ENCODE results near the gene NPB.
"Not testable (repeated sequence)": the region's sequence is repeated elsewhere in the genome, so short reads cannot be mapped to it uniquely, and the experiment has no call there.

Gene NPB

DNA sequence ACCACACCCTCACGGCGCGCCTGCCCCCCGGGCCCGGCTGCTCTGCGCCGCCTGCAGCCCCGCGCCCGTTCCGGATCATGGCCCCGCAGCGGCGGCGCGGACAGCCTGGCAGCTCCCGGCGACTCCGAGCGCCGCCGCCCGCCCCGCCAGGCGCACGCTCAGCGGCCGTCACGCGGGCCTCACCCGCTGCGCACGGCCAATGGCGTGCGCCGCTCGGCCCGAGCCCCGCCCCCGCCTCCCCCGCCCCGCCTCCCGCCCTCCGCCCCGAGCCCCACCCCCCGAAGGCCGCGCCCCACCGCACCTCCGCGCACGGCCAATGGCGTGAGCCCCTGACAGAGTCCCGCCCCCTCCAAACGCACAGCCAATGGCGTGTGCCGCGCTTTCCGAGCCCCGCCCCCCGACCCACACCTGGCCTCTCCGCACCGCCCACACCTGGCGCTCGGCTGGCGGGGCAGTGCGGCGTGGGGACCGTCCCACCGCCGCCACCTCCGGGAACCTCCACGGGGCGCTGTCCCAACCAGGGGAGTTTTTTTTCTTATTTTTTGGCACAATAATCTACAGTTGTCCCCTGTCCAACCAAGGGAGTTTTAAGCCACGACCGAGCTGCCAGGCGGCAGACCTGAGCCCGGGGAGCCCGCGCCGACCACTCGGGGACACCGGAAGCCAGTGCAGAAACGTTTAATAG, 9.4 kb downstream of the NPB start, which contains the start of gene PCYT2:
Gene PCYT2 (minus strand): TSS at position 123 of the 685 bp plus-strand sequence. CDS start 44 bp downstream, at position 79.
- H3K4me2 ChIP-seq (ENCODE audit: low read length), result peak within 1 kb of the TSS; percentile 100
- peaks cover 58% of the 10 kb centered on the region for H3K36me3 ChIP-seq (ENCODE audit: insufficient read depth, low read length)
- H3K9me3 ChIP-seq (replicated peaks; ENCODE audit: low read length), result no peaks in the 10 kb centered on the region
- H3K9ac ChIP-seq (ENCODE audit: low read depth, low read length), result peak within 1 kb of the TSS; percentile 81
- peaks cover 11% of the 10 kb centered on the region for H3K4me1 ChIP-seq (ENCODE audit: control insufficient read depth, insufficient read depth, low read length)
- H3K27me3 ChIP-seq (ENCODE audit: control insufficient read depth, insufficient read depth, low read length), result no peaks in the 10 kb centered on the region
- peak within 1 kb of the TSS; percentile 95 for H3K4me3 ChIP-seq (ENCODE audit: low read length)

GRCh38 chr17:81911969-81912368, 9.9 kb downstream of the NPB start:
- no peaks in the 10 kb centered on the region for H3K9me3 ChIP-seq (replicated peaks; ENCODE audit: low read length)
- no peaks in the 10 kb centered on the region for H3K27me3 ChIP-seq (ENCODE audit: control insufficient read depth, insufficient read depth, low read length)
- H3K4me2 ChIP-seq (ENCODE audit: low read length), result peak overlapping the region; percentile 60
- peaks cover 54% of the 10 kb centered on the region for H3K36me3 ChIP-seq (ENCODE audit: insufficient read depth, low read length)
- H3K4me3 ChIP-seq (ENCODE audit: low read length), result no peak overlapping the region
- H3K9ac ChIP-seq (ENCODE audit: low read depth, low read length), result no peak overlapping the region
- peaks cover 14% of the 10 kb centered on the region for H3K4me1 ChIP-seq (ENCODE audit: control insufficient read depth, insufficient read depth, low read length)

- Histone ChIP-seq H3K4me3 (ENCODE audit: low read length) (no peak overlapping the region), H3K36me3 (ENCODE audit: insufficient read depth, low read length) (peaks cover 47% of the 10 kb centered on the region), H3K9ac (ENCODE audit: low read depth, low read length) (no peak overlapping the region), H3K27me3 (ENCODE audit: control insufficient read depth, insufficient read depth, low read length) (no peaks in the 10 kb centered on the region), H3K4me2 (ENCODE audit: low read length) (no peak overlapping the region), H3K9me3 (replicated peaks; ENCODE audit: low read length) (no peaks in the 10 kb centered on the region), H3K4me1 (ENCODE audit: control insufficient read depth, insufficient read depth, low read length) (peaks cover 19% of the 10 kb centered on the region)
Measured at GRCh38 chr17:81912441-81913309, 10.6 kb downstream of the NPB start.

- H3K9ac ChIP-seq (ENCODE audit: low read depth, low read length), result no peak overlapping the region
- H3K27me3 ChIP-seq (ENCODE audit: control insufficient read depth, insufficient read depth, low read length), result no peaks in the 10 kb centered on the region
- no peak overlapping the region for H3K4me2 ChIP-seq (ENCODE audit: low read length)
- H3K4me1 ChIP-seq (ENCODE audit: control insufficient read depth, insufficient read depth, low read length), result peaks cover 19% of the 10 kb centered on the region
- H3K36me3 ChIP-seq (ENCODE audit: insufficient read depth, low read length), result peaks cover 46% of the 10 kb centered on the region
- no peaks in the 10 kb centered on the region for H3K9me3 ChIP-seq (replicated peaks; ENCODE audit: low read length)
- no peak overlapping the region for H3K4me3 ChIP-seq (ENCODE audit: low read length)
Measured at GRCh38 chr17:81913394-81914102, 11.5 kb downstream of the NPB start.

DNA sequence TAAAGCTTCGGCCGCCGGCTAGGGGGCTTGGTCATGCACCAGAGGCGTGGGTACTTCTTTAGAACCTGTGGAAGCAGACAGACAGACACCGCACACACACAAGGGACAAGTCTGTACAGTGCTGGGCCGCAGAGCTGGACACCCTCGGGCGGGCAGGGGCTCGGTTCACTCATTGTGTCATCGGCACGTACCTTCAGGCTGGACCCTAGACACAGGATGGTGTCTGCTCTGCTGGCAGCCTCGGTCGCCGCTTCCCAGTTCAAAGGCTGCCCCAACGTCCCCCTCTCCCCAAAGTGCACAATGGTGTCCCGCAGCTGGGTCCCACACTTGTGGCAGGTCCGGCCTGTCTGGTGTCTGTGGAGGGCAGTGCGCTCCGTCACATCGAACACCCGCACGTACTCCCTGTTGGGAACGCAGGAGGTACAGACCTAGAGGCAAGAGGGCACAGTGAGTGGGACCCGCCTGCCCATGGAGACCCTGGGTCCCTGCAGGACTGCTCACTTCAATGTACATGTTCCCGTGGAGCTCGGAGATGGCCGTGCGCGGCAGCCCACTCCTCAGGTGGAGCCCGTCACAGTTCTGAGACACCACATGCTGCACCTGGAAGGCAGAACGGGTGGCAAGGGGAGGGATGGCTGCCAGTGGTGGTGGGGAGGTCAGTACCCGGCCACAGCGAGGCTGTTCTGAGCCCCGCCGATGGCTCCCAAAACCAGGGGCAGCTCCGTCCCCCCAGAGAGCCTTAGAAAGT, 12.2 kb downstream of the NPB start:
- Histone ChIP-seq H3K9ac (ENCODE audit: low read depth, low read length) (no peak overlapping the region), H3K36me3 (ENCODE audit: insufficient read depth, low read length) (peaks cover 51% of the 10 kb centered on the region), H3K27me3 (ENCODE audit: control insufficient read depth, insufficient read depth, low read length) (no peaks in the 10 kb centered on the region), H3K4me2 (ENCODE audit: low read length) (no peak overlapping the region), H3K4me3 (ENCODE audit: low read length) (no peak overlapping the region), H3K9me3 (replicated peaks; ENCODE audit: low read length) (no peaks in the 10 kb centered on the region), H3K4me1 (ENCODE audit: control insufficient read depth, insufficient read depth, low read length) (peaks cover 19% of the 10 kb centered on the region)

DNA sequence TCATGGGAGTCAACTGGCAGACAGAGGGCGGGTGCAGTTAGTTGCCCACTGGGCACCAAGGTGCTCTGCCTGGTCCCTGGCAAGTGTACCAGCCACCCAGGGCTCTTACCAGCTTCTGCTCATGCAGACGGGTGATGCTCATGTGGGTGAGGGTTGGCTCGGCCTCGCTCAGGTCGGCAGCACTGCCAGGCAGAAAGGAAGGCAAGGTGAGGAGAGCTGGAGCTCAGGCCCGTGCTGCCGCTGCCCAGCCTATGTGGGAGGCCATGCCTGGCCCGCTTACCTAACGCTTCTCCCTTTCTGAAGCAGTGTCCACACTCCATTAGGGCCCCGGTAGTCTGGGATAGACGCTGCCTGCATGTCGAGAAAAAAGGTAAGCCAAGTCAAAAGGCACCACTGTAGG, 13.3 kb downstream of the NPB start:
- Histone ChIP-seq H3K9me3 (replicated peaks; ENCODE audit: low read length) (no peaks in the 10 kb centered on the region), H3K4me3 (ENCODE audit: low read length) (no peak overlapping the region), H3K4me1 (ENCODE audit: control insufficient read depth, insufficient read depth, low read length) (peaks cover 14% of the 10 kb centered on the region), H3K27me3 (ENCODE audit: control insufficient read depth, insufficient read depth, low read length) (no peaks in the 10 kb centered on the region), H3K4me2 (ENCODE audit: low read length) (no peak overlapping the region), H3K36me3 (ENCODE audit: insufficient read depth, low read length) (peaks cover 62% of the 10 kb centered on the region), H3K9ac (ENCODE audit: low read depth, low read length) (no peak overlapping the region)

GRCh38 chr17:81916234-81917001, 14.4 kb downstream of the NPB start:
- peak overlapping the region; percentile 97 for H3K4me3 ChIP-seq (ENCODE audit: low read length)
- H3K9ac ChIP-seq (ENCODE audit: low read depth, low read length), result peak overlapping the region; percentile 88
- peaks cover 72% of the 10 kb centered on the region for H3K36me3 ChIP-seq (ENCODE audit: insufficient read depth, low read length)

DNA sequence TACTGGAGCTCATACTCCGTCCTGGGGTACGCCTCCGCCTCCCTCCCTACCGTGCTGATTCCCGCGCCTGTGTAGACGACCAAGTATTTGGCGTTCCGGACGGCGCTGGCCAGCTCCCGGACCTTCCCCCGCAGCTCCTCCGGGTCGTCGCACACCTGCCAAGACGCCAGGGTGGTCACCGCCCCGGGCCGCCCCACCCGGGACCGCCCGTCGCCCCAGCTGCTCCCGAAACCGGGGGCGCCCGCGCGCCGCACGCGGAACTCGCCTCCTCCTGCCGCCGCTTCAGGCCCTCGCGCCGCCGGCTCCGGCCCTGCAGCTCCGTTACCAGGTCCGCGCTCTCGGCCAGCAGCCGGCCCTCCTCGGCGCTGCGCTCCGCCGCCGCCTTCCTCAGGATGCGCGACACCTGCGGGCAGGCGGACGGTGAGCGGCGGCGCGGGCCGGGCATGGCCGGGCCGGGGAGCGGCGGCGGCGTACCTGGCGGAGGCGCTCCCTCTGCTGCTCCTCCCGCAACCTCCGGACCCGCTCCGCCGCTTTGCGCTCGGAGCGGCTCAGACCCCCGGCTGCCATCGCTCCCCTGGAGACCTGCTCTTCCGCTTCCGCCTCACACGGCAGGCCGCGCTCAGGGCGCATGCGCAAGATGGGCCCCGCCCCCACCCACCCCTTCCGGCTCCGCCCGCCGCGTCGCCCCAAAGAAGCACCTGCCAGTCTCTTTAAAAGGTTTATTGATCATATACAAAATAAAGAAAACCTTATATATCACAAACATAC, 15.7 kb downstream of the NPB start, which contains the start of gene SIRT7:
Gene SIRT7 (minus strand): TSS at position 612 of the 768 bp plus-strand sequence. CDS start 45 bp downstream, at position 567.
- H3K9ac ChIP-seq (ENCODE audit: low read depth, low read length), result peak within 1 kb of the TSS; percentile 88
- H3K36me3 ChIP-seq (ENCODE audit: insufficient read depth, low read length), result peaks cover 71% of the 10 kb centered on the region

More at GRCh38 chr17:81916234-81917001, 14.4 kb downstream of the NPB start:
- Histone ChIP-seq H3K4me1 (ENCODE audit: control insufficient read depth, insufficient read depth, low read length) (peaks cover 10% of the 10 kb centered on the region), H3K9me3 (replicated peaks; ENCODE audit: low read length) (no peaks in the 10 kb centered on the region), H3K27me3 (ENCODE audit: control insufficient read depth, insufficient read depth, low read length) (no peaks in the 10 kb centered on the region), H3K4me2 (ENCODE audit: low read length) (peak overlapping the region; percentile 93)

GRCh38 chr17:81918333-81918669, 16.3 kb downstream of the NPB start:
- Histone ChIP-seq H3K36me3 (ENCODE audit: insufficient read depth, low read length) (peaks cover 66% of the 10 kb centered on the region), H3K4me2 (ENCODE audit: low read length) (peak overlapping the region; percentile 47), H3K4me3 (ENCODE audit: low read length) (peak overlapping the region; percentile 97)
- not testable (repeated sequence) for H3K4me1 ChIP-seq (ENCODE audit: control insufficient read depth, insufficient read depth, low read length); H3K27me3 ChIP-seq (ENCODE audit: control insufficient read depth, insufficient read depth, low read length); H3K9ac ChIP-seq (ENCODE audit: low read depth, low read length); H3K9me3 ChIP-seq (replicated peaks; ENCODE audit: low read length)

More for the DNA sequence above, 15.7 kb downstream of the NPB start, which contains the start of gene SIRT7:
- Histone ChIP-seq H3K27me3 (ENCODE audit: control insufficient read depth, insufficient read depth, low read length) (no peaks in the 10 kb centered on the region), H3K9me3 (replicated peaks; ENCODE audit: low read length) (no peaks in the 10 kb centered on the region), H3K4me1 (ENCODE audit: control insufficient read depth, insufficient read depth, low read length) (peaks cover 8% of the 10 kb centered on the region), H3K4me2 (ENCODE audit: low read length) (peak within 1 kb of the TSS; percentile 93), H3K4me3 (ENCODE audit: low read length) (peak within 1 kb of the TSS; percentile 97)
